T-helper 1 cell treated with Interleukin-12 subunit alpha and Interleukin-12 subunit beta and Interleukin-4 antibody, amounts not matched to agents 30 ng/mL and 1 ng/mL, for 36 hours (primary cell): ENCODE results near the gene GATA1. TPM values are rescaled to one million over a fixed set of nuclear protein-coding genes. Genes with fewer than 3 reads are reported as not detected.
"Not testable (repeated sequence)": the region's sequence is repeated elsewhere in the genome, so short reads cannot be mapped to it uniquely, and the experiment has no call there.

Experiments
- intact Hi-C: fragments of 100-400 bp; cut with micrococcal nuclease; formaldehyde crosslinking; loops from one replicate; pipeline ENCODE4 v1.15.1; 2024
- total RNA-seq: library from RNA; stranded (reverse); gene quantifications from 2 replicates; pipeline ENCODE4 v1.2.3, GENCODE V29; 2022

The GATA1 gene
- total RNA-seq, 1 donor from 2014 or later: not detected

DNA sequence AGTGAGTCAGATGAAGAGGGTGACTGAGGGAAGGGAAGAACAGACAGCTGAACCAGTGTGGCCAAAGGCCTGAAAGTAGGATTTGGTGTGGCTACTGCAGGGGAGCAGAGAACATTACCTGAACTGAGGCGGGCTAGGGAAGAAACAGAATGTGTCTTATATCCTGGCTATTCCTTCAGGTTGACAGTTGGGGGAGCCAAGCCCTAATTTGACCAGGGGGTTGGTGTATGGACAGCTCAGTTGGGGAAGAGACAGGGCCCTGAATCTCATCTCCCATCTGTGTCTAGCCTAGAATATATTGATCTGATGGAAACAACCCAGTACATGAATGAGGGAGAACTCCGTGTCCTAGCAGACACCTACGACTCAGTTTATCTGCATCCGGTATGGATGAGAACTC lies 19.7 kb downstream of the GATA1 start:
- intact Hi-C loops: no loop called here

DNA sequence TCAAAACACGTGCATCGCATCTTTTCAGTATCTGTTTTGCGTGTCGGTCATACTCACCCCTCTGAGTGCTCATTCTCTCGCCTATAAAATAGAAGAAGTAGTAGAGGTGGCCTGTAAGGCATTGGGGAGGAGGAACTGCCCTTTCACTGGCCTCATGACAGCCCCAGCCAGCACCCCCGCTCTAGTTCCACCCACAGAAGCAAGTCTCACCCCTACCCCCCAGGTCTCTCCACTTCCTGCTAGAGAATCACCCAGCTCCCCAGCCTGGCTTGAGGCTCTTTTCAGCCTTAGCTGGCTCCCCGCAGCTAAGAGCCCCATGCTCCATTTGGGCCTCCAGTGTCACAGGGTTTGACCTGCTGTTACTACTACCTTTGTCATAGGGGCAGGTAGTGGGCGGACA lies 27.3 kb downstream of the GATA1 start:
- intact Hi-C loops: no loop called here

DNA sequence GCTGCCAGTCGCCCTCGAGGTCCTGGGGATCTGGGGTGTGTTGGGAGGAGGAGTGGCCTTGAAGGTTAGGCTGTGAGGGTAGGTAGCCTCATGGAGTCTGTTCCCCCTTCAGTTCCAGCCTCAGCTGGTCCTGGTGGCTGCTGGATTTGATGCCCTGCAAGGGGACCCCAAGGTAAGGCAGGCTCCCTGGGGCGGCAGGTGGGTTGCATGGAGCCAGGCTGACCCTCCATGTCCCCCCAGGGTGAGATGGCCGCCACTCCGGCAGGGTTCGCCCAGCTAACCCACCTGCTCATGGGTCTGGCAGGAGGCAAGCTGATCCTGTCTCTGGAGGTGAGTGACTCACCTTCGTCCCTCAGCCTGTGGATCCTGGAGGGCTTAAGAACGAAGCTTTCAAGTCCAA lies 28.3 kb downstream of the GATA1 start:
- intact Hi-C loops: no loop called here

DNA sequence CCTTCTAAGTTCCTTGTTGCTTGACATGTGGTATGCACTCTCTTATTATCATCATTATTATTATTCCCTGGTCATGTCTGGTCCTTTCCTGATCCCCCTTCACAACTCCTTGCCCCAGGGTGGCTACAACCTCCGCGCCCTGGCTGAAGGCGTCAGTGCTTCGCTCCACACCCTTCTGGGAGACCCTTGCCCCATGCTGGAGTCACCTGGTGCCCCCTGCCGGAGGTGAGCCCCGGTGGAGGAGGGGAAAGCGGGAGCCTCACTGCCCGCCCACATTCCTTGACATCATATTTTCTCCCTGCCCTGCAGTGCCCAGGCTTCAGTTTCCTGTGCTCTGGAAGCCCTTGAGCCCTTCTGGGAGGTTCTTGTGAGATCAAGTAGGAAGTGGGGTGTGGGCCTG lies 28.9 kb downstream of the GATA1 start:
- intact Hi-C loops: no loop called here

DNA sequence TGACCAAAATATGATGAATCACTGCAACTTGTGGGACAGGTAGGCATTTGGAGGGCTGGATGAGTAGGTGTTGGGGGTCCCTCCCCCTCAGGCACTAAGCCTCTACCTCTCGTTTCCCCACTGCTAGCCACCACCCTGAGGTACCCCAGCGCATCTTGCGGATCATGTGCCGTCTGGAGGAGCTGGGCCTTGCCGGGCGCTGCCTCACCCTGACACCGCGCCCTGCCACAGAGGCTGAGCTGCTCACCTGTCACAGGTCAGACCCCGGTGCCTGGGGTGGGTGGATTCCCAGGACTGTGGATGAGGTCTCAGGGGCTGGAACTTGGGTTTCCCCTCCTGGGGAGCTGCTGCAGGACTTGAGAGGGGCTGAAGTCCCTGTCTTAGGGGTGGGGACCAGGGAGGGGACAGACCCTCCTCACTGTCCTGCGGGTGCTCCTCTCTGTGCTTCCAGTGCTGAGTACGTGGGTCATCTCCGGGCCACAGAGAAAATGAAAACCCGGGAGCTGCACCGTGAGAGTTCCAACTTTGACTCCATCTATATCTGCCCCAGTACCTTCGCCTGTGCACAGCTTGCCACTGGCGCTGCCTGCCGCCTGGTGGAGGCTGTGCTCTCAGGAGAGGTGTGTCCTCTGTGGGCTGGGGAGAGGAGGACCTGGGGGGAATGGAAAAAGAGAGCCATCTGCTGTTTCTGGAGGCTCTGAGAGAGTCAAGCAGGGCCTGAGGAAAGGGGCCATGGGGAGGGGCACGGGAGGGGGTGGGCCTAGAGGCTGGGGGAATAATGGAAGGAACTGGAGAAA lies 29.8 kb downstream of the GATA1 start:
- intact Hi-C loops: no loop called here

DNA sequence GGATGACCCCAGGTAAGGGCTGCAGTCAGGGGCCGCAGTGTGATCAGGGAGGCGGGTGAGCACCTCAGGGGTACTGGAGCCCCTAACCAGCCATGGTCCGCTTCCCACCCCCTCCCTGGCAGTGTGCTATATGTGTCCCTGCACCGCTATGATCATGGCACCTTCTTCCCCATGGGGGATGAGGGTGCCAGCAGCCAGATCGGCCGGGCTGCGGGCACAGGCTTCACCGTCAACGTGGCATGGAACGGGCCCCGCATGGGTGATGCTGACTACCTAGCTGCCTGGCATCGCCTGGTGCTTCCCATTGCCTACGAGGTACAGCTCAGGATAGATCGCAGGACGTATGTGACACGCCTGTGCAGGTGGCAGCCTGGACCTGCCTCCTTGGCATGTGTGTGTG lies 31.7 kb downstream of the GATA1 start:
- intact Hi-C loops: no loop called here

DNA sequence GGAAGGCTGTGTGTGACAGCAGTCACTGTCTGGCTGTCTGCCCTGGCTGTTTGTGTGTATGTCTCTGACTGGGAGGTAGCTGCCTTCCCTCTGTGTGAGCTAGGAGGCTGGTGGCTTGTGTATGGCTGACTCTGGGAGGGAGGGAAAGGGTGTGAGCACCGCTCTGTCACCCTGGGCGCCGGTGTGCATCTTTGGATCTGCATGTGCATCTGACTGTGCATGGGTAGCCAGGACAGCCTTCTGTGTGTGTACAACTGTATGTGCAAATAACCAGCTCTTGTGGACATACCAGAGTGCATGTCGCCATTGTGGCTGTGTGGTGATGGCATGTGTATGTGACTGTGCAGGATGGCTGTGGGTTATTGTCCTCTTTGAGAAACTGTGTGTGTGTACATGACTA lies 32.5 kb downstream of the GATA1 start:
- intact Hi-C loops: no loop called here

DNA sequence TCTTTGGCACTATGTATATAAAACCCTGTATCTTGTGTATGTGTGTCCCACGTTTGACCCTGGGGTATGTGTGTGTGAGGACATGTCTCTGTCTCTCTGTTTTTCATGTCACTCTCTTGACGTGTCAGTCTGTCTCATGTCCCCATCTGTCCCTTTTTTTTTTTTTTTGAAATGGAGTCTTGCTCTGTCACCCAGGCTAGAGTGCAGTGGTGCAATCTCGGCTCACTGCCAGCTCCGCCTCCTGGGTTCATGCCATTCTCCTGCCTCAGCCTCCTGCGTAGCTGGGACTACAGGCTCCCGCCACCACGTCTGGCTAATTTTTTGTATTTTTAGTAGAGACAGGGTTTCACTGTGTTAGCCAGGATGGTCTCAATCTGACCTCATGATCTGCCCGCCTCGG lies 33.0 kb downstream of the GATA1 start:
- intact Hi-C loops: not testable (repeated sequence)

DNA sequence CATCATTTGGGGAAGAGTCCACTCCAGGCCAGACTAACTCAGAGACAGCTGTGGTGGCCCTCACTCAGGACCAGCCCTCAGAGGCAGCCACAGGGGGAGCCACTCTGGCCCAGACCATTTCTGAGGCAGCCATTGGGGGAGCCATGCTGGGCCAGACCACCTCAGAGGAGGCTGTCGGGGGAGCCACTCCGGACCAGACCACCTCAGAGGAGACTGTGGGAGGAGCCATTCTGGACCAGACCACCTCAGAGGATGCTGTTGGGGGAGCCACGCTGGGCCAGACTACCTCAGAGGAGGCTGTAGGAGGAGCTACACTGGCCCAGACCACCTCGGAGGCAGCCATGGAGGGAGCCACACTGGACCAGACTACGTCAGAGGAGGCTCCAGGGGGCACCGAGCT lies 36.7 kb downstream of the GATA1 start:
- intact Hi-C loops: no loop called here

DNA sequence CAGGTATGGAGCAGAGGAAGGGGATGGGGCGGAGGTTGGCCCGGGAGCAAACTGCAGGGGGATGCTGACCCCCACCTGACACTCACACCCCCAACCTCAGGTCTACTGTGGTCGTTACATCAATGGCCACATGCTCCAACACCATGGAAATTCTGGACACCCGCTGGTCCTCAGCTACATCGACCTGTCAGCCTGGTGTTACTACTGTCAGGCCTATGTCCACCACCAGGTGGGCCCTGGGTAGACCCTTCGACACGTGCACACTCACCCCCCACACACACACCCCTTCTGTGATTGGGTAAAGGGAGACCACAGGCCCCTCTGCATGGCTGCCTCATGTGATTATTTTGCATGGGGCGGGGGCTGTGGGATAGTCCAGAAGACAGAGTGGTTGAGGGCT lies 37.7 kb downstream of the GATA1 start:
- intact Hi-C loops: no loop called here

DNA sequence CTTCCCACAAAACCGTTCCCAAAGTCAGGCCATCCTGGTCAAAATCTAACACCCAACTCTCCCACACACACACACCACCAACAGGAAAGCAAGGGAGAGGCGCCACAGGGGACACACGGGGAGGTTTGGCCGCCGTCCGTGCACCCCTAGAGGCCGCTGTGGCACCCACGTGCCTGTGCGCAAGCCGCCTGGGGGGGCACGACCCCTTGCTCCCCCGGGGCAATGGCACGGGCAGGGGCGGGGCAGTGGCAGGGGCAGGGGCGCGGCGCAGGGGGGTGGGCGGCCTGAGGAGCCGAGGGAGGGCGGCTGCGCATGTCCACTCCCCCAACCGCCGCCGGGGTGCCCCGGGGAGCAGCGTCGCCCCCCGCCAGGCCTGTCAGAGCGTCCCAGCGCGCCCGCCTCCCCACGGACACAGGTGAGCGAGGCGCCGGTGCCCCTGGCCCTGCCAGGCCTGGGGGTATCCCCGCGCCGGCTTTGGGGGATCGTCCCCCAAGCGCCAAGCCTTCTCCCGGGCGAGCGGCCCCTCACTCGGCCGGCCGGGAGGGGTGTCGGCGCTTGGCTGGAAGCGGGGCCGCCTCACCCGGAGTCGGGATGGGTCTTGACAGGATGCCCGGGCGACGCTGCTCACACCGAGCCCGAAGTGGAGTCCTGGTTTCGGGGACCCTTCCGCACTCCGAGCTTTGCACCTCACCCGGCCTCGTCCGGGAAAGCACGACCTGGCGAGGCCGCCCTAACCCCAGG lies 39.9 kb downstream of the GATA1 start, which contains the start of gene ERAS:
Gene ERAS, plus strand, starts transcription at position 379 of the 741 bp plus-strand sequence. CDS start 2,611 bp downstream, outside the sequence.
- intact Hi-C loops: no loop called here

DNA sequence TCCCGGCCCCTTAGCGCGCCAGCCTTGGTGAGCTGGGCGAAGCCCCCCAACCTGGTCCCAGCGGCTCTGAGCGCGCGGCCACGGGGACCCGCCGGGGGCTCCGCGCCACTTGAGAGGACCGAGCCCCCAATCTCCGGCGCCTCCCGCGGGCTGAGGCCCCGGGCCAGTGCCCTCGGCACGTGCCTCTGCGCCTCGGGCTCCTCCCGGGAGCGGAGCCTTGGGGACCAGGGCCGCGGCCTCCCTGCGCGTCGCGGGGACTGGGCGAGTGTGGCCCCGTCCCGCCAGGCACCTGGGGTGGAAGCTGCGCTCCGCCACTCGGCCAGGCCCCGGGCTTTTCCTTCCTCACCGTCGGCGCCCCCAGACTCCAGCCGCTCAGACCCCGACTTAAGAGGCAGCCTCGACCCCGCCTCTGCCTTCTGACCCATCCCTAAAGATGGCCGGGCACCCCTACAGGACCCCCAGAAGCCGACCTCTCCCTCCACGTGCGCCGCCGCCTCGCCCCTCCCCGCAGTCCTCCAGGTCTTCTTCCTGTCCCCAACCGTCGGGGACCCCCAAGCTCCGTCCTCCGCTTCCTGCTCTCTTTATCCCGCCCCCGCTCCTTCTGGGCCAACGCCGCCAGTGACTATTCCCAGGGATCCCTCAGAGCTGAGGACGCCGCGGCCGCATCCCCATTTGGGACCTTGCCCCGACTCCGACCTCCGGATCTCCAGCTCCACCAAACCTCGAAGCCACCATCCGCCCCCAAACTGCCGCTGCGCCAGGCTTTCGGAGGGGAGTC lies 40.7 kb downstream of the GATA1 start:
- intact Hi-C loops: no loop called here

DNA sequence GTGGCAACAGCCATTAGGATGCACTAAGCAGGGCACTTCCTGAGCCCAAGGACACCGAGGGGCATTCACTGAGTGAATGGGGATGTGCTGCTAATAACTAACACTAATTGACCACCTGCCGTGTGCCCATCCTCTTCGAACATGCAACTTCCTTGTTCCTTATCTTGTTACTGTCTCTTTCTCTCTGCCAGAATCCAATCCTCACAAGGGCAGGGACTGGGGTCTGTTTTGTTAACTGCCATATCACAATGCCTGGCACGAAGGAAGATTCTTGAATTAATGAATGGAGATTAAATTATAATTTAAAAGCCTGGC lies 41.2 kb downstream of the GATA1 start:
- intact Hi-C loops: no loop called here

DNA sequence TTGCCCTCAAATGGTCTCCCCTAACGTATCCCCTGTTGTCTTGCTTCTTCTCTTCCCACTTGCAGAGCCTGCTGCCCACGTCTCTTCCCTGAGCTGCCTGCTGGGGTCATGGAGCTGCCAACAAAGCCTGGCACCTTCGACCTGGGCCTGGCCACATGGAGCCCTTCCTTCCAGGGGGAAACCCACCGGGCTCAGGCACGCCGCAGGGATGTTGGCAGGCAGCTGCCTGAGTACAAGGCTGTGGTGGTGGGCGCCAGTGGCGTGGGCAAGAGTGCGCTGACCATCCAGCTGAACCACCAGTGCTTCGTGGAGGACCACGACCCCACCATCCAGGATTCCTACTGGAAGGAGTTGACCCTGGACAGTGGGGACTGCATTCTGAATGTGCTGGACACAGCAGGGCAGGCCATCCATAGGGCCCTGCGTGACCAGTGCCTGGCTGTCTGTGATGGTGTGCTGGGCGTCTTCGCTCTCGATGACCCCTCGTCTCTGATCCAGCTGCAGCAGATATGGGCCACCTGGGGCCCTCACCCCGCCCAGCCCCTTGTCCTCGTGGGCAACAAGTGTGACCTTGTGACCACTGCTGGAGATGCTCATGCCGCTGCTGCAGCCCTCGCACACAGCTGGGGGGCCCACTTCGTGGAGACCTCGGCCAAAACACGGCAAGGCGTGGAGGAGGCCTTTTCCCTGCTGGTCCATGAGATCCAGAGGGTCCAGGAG lies 42.8 kb downstream of the GATA1 start:
- intact Hi-C loops: no loop called here

DNA sequence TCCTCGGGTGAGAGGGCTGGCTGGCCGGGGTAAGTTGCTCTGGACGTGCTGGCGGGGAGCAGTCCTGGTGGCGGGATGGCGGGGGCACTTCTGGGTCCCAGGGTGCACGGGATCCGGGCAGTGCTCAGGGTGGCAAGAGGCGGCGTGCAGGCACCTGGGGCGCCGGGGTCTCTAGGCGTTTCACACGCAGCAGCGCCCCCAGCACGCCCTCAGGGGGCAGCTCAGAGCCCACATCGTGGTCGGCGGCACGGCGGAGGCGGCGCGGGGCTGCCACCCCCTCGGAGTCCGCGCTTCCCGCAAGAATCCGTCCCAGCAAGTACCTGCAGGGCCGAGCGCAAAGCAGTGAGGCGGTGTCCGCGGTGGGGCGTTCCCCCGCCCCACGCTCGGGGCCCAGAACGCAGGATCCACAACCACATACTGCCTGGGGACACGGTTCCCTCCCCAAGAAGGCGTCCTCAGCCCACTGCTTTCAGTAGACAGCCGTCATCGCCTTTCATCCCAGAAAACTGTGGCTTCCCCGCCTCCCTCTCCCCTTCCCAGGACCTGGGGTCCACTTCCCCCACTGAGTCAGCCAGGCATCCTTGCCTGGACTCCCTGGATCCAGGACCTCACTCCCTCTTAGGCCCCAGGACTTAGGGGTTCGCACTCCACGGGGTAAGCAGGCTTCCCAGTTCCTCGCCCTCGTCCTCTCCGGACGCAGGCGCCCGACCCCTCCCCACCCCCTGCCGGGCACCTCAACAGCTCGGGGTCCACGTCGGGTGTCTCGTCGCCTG lies 44.9 kb downstream of the GATA1 start:
- intact Hi-C loops: loop anchor here (5.0 kb wide), 1 partner anchor 184 kb away; no protein-coding TSS in a partner anchor

DNA sequence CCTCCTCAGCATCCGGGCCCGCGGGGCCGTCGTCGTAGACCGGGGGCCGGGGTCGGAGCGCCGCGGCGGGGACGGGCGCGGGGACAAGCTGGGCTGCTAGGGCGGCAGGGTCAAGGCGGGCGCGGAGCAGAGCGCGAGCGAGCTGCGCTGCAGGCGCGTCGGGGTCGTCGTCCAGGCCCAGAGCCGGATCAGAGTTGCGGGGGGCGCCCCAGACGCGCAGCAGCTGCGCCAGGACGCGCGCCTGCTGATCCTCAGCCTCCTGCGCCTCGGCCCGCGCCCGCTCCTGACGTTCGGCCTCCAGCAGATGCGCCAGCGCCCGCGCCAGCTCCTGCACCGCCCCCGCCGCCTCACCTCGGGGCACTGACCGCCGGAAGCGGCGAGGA lies 45.5 kb downstream of the GATA1 start:
- intact Hi-C loops: loop anchor here (5.0 kb wide), 1 partner anchor 185 kb away; no protein-coding TSS in a partner anchor

DNA sequence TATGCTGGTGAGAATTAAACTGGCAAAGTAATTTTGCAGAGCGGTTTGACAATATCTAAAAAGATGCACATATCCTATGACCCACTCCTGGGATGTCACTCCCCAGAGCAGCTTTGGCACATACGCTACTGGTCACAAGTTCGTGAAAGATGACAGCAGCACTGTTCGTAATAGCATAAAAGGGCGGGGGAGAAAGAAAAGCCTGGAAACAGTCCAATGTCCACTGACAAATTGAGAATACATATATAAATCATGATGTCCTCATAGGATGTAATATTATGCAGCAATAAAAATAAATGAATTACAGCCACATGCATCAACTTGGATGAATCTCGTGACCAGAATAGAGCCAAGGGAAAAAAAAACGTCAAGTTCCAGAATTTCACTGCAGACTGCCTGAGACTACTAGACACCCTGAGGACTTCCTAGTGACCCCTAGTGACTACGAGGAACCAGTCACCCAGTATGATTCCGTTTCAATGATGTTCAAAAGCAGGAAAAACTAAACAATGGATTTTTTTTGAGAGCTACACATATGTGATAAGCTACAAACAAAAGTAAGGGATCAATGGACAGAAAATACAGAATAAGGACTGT lies 47.2 kb downstream of the GATA1 start:
- intact Hi-C loops: loop anchor here (5.0 kb wide), 1 partner anchor 186 kb away; no protein-coding TSS in a partner anchor

DNA sequence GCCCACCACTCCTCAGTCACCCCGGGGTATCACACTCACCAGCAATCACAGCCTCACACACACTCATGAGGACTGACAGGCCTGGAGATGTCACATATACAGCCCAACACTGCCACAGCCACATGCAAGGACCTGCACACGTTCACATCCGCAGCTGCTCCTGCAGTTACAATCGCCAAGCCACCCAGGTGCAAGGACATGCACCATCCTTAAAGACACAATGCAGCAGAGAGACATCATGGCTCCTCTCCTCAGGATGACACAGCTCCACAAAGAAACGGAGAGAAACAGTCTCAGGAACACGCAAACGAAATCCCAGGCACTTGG lies 48.0 kb downstream of the GATA1 start:
- intact Hi-C loops: loop anchor here (5.0 kb wide), 1 partner anchor 187 kb away; no protein-coding TSS in a partner anchor

DNA sequence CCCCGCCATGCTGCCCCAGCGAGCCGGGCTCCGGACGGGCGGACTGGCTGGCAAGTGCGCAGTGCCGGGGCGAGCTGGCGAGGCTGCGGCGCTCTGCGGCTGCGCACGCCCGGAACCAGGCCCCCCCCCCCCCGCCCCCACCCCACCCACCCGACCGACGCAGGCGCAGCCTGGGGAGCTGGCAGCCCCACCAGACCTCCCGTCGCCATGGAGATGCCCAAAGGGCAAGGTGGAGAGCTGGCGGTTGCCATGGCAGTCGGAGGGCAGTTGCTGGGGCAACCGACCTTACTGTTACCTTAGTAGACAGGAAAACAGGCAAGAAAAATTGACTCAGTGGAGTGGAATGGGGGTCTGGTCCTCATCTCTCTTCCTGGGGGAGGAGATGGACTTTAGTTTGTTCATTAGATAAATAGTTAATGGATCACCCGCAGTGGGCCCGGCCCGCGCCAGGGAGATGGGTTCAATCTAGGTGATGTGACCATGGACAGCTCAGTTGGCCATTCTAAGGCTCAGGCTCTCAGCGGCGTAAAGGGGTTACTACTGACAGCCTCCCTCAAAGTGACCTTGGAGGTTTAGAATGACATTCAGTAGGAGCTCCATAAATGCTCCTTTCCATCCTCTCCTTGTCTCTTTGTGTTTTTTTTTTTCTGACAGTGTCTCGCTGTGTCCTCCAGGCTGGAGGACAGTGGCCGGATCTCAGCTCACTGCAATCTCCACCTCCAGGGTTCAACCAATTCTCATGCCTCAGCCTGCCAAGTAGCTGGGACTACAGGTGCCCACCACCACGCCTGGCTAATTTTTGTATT lies 49.3 kb downstream of the GATA1 start, which contains the start of gene PCSK1N:
Gene PCSK1N, minus strand, starts transcription at position 87 of the 806 bp plus-strand sequence. Its CDS starts 78 bp downstream, at position 9.
- intact Hi-C loops: no loop called here
